HepG2 (cell line): Measurements from ENCODE around the gene PEBP1. TPM values are rescaled to one million over a fixed set of nuclear protein-coding genes. Genes with fewer than 3 reads are reported as not detected.

ENCODE experiments used
- GATA4 ChIP-seq: sonication (generic); IDR thresholded peaks from 2 replicates; pipeline ENCODE4 v1.6.1; 2016; ENCODE audit warnings: antibody characterized with exemption, low read depth, borderline replicate concordance
- KAT8 ChIP-seq: IDR thresholded peaks from 2 replicates; pipeline ENCODE4 v1.6.1; 2016; ENCODE audit warnings: missing genetic modification reagents, missing compliant biosample characterization
- KLF15 ChIP-seq: sonication (generic); formaldehyde crosslinking; IDR thresholded peaks from 2 replicates; pipeline ENCODE4 v1.8.1; 2023; ENCODE audit warnings: borderline replicate concordance, mild to moderate bottlenecking, inconsistent platforms, missing genetic modification reagents, mixed read lengths
- KLF6 ChIP-seq: IDR thresholded peaks from 2 replicates; pipeline ENCODE4 v1.8.0; 2016; ENCODE audit warnings: missing biosample characterization, missing genetic modification reagents
- MAFG ChIP-seq: sonication (generic); formaldehyde crosslinking; IDR thresholded peaks from 2 replicates; pipeline ENCODE4 v1.5.1; 2020; ENCODE audit warnings: mild to moderate bottlenecking, missing genetic modification reagents
- NR2F2 ChIP-seq: IDR thresholded peaks from 2 replicates; pipeline ENCODE4 v1.6.1; 2012; ENCODE audit warnings: low read depth, inconsistent platforms, borderline replicate concordance
- PATZ1 ChIP-seq: sonication (generic); formaldehyde crosslinking; IDR thresholded peaks from 2 replicates; pipeline ENCODE4 v1.4.0; 2020; ENCODE audit warnings: missing genetic modification reagents
- REST ChIP-seq, 2 experiments: IDR thresholded peaks; 2 replicates each; pipeline ENCODE4 v1.6.1; 2011 to 2012; ENCODE audit warnings: low read length in 2 of 2, borderline replicate concordance in 1 of 2, low read depth in 1 of 2, mild to moderate bottlenecking in 1 of 2, moderate library complexity in 1 of 2
- RORA ChIP-seq: sonication (generic); formaldehyde crosslinking; IDR thresholded peaks from 2 replicates; pipeline ENCODE4 v1.5.0; 2020; ENCODE audit warnings: mild to moderate bottlenecking, missing genetic modification reagents, moderate library complexity
- SCMH1 ChIP-seq: sonication (generic); formaldehyde crosslinking; IDR thresholded peaks from 2 replicates; pipeline ENCODE4 v1.9.0; 2021; ENCODE audit warnings: missing genetic modification reagents, mild to moderate bottlenecking, borderline replicate concordance
- TFAP4 ChIP-seq: sonication (generic); IDR thresholded peaks from 2 replicates; pipeline ENCODE4 v1.6.1; 2016; ENCODE audit warnings: low read depth, borderline replicate concordance
- TFE3 ChIP-seq: IDR thresholded peaks from 2 replicates; pipeline ENCODE4 v1.6.1; 2016
- THAP9 ChIP-seq: sonication (generic); formaldehyde crosslinking; IDR thresholded peaks from 2 replicates; pipeline ENCODE4; 2020; ENCODE audit warnings: missing genetic modification reagents, mild to moderate bottlenecking, borderline replicate concordance
- ZNF138 ChIP-seq: sonication (generic); formaldehyde crosslinking; IDR thresholded peaks from 2 replicates; pipeline ENCODE4 v1.5.0; 2020; ENCODE audit warnings: mild to moderate bottlenecking, low read depth, missing genetic modification reagents
- ZNF44 ChIP-seq: sonication (generic); formaldehyde crosslinking; IDR thresholded peaks from 2 replicates; pipeline ENCODE4 v1.5.1; 2020; ENCODE audit warnings: mild to moderate bottlenecking, missing genetic modification reagents
- ZNF704 ChIP-seq: sonication (generic); formaldehyde crosslinking; IDR thresholded peaks from 2 replicates; pipeline ENCODE4 v1.8.1; 2023; ENCODE audit warnings: mild to moderate bottlenecking, inconsistent platforms, moderate library complexity, missing genetic modification reagents, borderline replicate concordance
- ZNF790 ChIP-seq: sonication (generic); formaldehyde crosslinking; IDR thresholded peaks from 2 replicates; pipeline ENCODE4 v1.8.0; 2022; ENCODE audit warnings: missing genetic modification reagents, mild to moderate bottlenecking, borderline replicate concordance
- polyA plus RNA-seq, 8 experiments: library from polyadenylated mRNA; depleted of rRNA in 3 of 8; stranded (reverse) in 7 of 8; unstranded in 1 of 8; fragments of >200 nt; fragmentation: Illumina TruSeq in 4 of 8; extraction: Trizol in 4 of 8; gene quantifications; 2 replicates each; pipeline versions ENCODE4 v1.2.1 to v1.2.3, GENCODE V29; 2011 to 2016; ENCODE audit warnings: low read depth in 4 of 8, missing spikeins in 1 of 8, mixed read lengths in 1 of 8; ENCODE audit not compliant: insufficient read depth in 1 of 8
- total RNA-seq, 5 experiments: library from RNA; depleted of rRNA; stranded (reverse); fragments of >200 nt; fragmentation: Illumina TruSeq; extraction: Trizol; gene quantifications; 2 replicates each; pipeline ENCODE4 v1.2.3, GENCODE V29; 2016; ENCODE audit warnings: low read depth in 1 of 5

The PEBP1 gene
- total and polyA plus RNA-seq, 2 of the 13 experiments (the other 11 are each of a cell fraction or from before 2014, with no cell fraction given), result 538 to 1,505 TPM

- 0 out of 2 replicates have a peak, but pooled peaks have one; percentile 27 for TF ChIP-seq NR2F2
- no peak for TF ChIP-seq RORA (CRISPR knock-in tag)
- no peak for TF ChIP-seq KLF15 (CRISPR knock-in tag)
- TF ChIP-seq TFE3 (CRISPR knock-in tag), result no peak
- no peak for TF ChIP-seq THAP9 (CRISPR knock-in tag)
- TF ChIP-seq PATZ1 (CRISPR knock-in tag), result no peak
- no peak for TF ChIP-seq REST (IDR thresholded peaks at IDR 0.05; ENCODE audit: borderline replicate concordance in 1 of 2, low read depth in 1 of 2, low read length in 2 of 2)
- TF ChIP-seq MAFG (CRISPR knock-in tag), result no peak
- TF ChIP-seq SCMH1 (CRISPR knock-in tag), result no peak
- no peak for TF ChIP-seq ZNF44 (CRISPR knock-in tag)
- no peak for TF ChIP-seq KAT8 (CRISPR knock-in tag)
- no peak for TF ChIP-seq KLF6 (CRISPR knock-in tag)
- TF ChIP-seq ZNF704 (CRISPR knock-in tag), result 0 out of 2 replicates have a peak, but pooled peaks have one; percentile 20
- TF ChIP-seq TFAP4, result peak; percentile 20; the same call in 1 of the 2 replicates
- TF ChIP-seq ZNF138 (CRISPR knock-in tag), result no peak
- no peak for TF ChIP-seq ZNF790 (CRISPR knock-in tag)
- TF ChIP-seq GATA4, result no peak
These were observed 657 bp downstream of the PEBP1 start (continued) for GRCh38 chr12:118136559-118137003.
